HUES6 (cell line): ENCODE results near the gene ILKAP.

Source experiments
- H3K27ac ChIP-seq: 2 replicates; pipeline ENCODE4 v1.7.0; 2013; ENCODE audit warnings: low read depth, mild to moderate bottlenecking, low read length, inconsistent platforms
- H3K27me3 ChIP-seq: 2 replicates; pipeline ENCODE4 v1.6.1; 2013; ENCODE audit warnings: low read length; ENCODE audit not compliant: control insufficient read depth, insufficient read depth
- H3K36me3 ChIP-seq: 2 replicates; pipeline ENCODE4 v1.6.1; 2013; ENCODE audit warnings: low read length; ENCODE audit not compliant: control insufficient read depth, insufficient read depth
- H3K4me1 ChIP-seq: 2 replicates; pipeline ENCODE4 v1.6.1; 2013; ENCODE audit warnings: low read length; ENCODE audit not compliant: control insufficient read depth, insufficient read depth
- H3K4me3 ChIP-seq: 2 replicates; pipeline ENCODE4 v1.5.1; 2013; ENCODE audit warnings: low read depth, low read length
- H3K9ac ChIP-seq: one replicate; pipeline ENCODE4 v1.6.1; 2013; ENCODE audit warnings: mild to moderate bottlenecking, low read length
- H3K9me3 ChIP-seq: 2 replicates; pipeline ENCODE4 v1.6.1; 2013; ENCODE audit warnings: low read depth, low read length; ENCODE audit not compliant: control insufficient read depth, insufficient read depth

Gene ILKAP

DNA sequence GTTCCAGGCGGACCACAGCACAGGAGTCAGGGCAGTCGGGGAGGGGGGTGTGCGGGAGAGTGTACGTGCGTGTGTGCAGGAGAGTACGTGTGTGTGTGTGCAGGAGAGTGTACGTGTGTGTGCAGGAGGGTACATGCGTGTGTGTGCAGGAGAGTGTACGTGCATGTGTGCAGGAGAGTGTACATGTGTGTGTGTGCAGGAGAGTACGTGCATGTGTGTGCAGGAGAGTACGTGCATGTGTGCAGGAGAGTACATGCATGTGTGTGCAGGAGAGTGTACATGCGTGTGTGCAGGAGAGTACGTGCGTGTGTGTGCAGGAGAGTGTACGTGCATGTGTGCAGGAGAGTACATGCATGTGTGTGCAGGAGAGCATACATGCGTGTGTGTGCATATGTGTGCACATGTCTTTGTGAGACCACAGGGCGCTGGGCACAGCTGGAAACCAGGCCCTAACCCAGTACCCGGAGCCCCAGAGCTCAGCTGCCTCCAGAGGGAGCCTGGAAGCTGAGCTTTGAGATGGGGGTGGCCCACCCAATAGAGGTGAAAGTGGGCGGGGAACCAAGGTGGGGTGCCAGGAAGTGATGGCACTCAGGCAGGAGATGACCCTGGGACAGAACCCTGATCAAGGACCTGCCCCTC lies 78.9 kb downstream of the ILKAP start:
- no peak overlapping the region for H3K9ac ChIP-seq
- H3K4me1 ChIP-seq, result peaks cover 5% of the 10 kb centered on the region; the same call in 1 of the 2 replicates
- H3K36me3 ChIP-seq, result no peaks in the 10 kb centered on the region
- no peak overlapping the region for H3K4me3 ChIP-seq
- peaks cover 7% of the 10 kb centered on the region; the same call in 1 of the 2 replicates for H3K27me3 ChIP-seq
- H3K9me3 ChIP-seq, result peaks cover 5% of the 10 kb centered on the region; the same call in 1 of the 2 replicates
- no peak overlapping the region for H3K27ac ChIP-seq

GRCh38 chr2:238123991-238124470 lies 79.5 kb downstream of the ILKAP start:
- Histone ChIP-seq H3K27ac (no peak overlapping the region), H3K4me1 (peaks cover 5% of the 10 kb centered on the region; the same call in 1 of the 2 replicates), H3K36me3 (no peaks in the 10 kb centered on the region), H3K4me3 (no peak overlapping the region), H3K9me3 (peaks cover 5% of the 10 kb centered on the region; the same call in 1 of the 2 replicates), H3K27me3 (peaks cover 13% of the 10 kb centered on the region; the same call in 1 of the 2 replicates), H3K9ac (no peak overlapping the region)

DNA sequence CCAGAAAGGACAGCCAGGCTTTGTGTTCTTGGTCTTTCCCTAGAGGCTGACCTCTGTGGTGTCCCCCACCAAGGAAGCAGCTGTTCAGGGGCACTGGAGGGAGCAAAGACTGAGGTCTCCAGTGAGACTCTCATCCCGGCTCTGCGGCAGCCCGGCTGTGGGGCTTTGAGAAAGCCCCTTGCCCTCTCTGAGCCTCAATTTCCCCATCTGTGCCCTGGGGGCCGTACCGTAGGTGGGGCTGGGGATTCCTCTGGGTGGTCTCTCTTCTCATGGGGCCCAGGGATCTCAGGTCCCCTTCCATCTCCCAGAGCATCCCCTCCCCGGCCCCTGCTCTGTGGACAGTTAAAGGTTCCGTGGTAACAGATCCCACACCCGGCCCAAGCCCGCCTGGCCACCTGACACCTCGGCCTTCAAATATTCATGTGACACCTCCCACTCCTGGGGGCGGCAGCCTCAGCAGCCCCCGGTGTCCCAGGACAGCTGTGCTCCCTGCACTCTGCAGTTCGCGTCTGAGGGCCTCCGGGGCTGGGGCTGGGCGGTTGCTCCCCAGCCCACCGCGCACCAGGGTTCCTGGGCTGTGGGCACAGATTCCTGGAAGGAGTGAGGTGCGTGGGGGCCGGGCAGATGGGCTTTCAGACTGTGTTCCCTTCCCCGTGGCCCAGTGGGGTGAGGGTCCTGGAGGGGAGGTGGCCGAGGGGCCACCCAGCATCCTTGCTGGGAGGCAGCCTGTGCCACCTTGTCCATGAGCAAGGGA lies 80.1 kb downstream of the ILKAP start:
- H3K4me1 ChIP-seq, result peaks cover 5% of the 10 kb centered on the region; the same call in 1 of the 2 replicates
- H3K9me3 ChIP-seq, result peaks cover 5% of the 10 kb centered on the region; the same call in 1 of the 2 replicates
- H3K27ac ChIP-seq, result no peak overlapping the region
- no peak overlapping the region for H3K4me3 ChIP-seq
- peaks cover 20% of the 10 kb centered on the region for H3K27me3 ChIP-seq
- no peaks in the 10 kb centered on the region for H3K36me3 ChIP-seq
- no peak overlapping the region for H3K9ac ChIP-seq

DNA sequence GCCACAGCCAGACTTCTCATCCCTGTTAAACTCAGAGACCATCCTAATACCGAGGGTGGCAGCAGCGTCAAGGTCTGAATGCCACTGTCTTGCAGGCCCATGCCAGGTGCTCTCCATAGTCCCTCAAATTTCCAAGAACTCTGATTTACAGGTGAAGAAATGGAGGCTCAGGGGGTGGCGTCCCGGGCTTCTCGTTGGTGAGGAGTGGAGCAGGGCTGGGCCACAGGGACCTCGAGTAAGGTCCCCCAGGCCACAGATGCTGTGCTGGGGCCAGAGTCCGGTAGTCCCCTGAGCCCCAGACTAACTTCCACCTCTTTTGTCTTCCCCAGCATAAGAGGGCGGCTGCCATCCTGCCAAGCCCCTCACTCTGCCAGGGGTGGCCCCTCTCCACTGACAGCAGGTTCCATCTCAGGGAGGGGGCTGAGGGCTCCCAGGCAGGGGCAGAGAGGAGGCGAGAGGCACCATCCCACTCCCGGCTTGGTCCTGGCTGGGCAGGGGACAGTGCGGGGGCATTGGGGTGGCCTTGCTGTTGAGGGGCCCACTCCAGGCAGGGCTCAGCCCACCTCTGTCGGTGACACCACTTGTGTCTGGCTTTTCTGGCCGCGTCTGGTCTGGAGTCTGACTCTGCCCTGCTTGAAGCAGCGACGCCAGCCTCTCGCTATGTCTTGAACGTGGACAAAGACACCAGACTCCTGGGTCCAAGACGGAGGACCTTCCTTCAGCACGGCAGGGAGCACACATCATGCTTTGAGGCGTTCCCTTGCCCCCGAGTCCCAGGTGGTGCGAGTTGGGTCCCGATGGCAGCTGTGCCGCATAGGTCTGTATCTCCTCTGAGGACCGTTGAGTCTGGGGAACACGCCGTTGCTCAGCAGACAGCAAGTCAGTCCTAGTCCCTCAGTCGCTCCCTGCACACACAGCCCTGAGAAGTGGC lies 80.9 kb downstream of the ILKAP start:
- Histone ChIP-seq H3K4me3 (no peak overlapping the region), H3K27me3 (peaks cover 28% of the 10 kb centered on the region), H3K27ac (no peak overlapping the region), H3K4me1 (peaks cover 5% of the 10 kb centered on the region; the same call in 1 of the 2 replicates), H3K9me3 (peaks cover 5% of the 10 kb centered on the region; the same call in 1 of the 2 replicates), H3K36me3 (no peaks in the 10 kb centered on the region), H3K9ac (no peak overlapping the region)

DNA sequence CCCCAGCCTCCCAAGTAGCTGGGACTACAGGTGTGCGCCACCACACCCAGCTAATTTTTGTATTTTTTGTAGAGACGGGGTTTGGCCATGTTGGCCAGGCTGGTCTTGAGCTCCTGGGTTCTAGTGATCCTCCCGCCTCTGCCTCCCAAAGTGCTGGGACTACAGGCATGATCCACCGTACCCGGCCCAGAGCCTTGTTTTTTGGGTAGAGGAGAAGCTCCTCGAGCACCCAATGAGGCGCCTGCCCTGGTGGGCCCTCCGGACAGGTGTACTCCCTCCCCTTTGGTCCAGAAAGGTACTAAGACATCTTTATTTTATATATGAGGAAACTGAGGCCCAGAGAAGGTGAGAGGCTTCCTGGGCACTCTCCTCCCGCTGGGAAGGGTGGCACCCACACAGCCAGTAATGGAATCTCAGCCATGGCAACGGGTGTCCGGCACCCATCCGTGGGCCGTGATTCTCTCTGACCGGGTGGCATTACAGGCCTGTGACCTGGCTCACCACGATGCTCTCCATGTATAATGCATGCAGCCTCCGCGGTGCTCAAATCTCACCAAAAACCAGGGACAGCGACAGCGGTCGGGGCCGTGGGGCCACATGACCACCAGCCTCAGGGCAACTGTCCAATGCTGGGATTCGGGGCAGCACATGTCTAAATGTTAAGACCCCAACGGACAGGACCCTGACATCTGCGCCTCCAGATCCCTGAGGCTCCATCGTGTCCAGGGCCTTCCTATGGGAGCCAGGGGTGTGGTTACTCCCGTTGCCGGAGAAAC lies 81.8 kb downstream of the ILKAP start:
- Histone ChIP-seq H3K27me3 (peaks cover 31% of the 10 kb centered on the region), H3K9me3 (peaks cover 4% of the 10 kb centered on the region; the same call in 1 of the 2 replicates), H3K36me3 (no peaks in the 10 kb centered on the region), H3K9ac (no peak overlapping the region), H3K4me3 (no peak overlapping the region), H3K27ac (no peak overlapping the region), H3K4me1 (peaks cover under 1% of the 10 kb centered on the region; the same call in 1 of the 2 replicates)

DNA sequence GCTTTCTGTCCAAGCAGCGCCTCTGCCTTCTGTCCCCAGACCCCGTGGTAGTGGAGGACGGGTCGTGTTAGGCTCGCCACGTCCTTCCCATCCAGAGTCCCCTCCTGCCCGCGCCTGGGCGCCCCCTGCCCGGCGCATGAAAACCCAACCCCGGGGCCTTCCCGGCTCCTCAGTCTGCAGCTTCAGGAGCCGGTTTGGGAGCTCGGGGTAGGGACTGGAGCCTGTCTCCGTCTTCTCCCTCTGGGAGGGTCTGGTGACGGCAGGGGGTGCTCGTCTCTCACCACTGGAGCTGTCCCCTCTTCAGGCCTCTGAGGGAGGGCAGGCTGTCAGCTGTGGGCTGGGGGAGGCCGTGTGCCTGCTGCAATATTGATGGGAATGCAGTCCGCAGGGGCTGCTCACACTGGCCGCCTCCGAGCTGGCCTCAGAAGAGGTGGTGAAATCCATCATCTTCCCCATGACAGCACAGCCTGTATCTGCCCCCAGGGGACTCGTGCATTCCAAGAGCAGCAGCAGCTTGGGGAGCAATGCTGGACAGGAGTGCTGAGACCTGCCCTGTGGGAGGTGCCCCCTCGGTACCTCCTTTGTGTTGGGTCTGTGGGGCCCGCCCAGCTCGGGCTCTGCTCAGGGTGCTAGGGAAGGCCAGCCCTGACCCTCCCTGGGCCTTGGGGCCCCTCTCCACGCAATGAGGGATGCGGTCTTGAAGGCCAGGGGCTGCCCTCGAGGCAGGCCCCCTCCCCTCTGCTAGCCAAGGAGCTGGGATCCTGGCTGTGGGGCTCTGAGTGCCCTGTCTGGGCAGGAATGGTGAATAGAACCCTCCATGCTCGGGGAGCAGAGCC lies 82.8 kb downstream of the ILKAP start:
- no peaks in the 10 kb centered on the region for H3K36me3 ChIP-seq
- peaks cover 31% of the 10 kb centered on the region for H3K27me3 ChIP-seq
- no peak overlapping the region for H3K27ac ChIP-seq
- H3K4me3 ChIP-seq, result no peak overlapping the region
- no peaks in the 10 kb centered on the region for H3K4me1 ChIP-seq
- no peak overlapping the region for H3K9ac ChIP-seq
- H3K9me3 ChIP-seq, result no peaks in the 10 kb centered on the region
